Psoas muscle (tissue), 8 donors: ENCODE results near the gene PODXL. TPM values are rescaled to one million over a fixed set of nuclear protein-coding genes. Genes with fewer than 3 reads are reported as not detected.

ENCODE experiments used
- ATAC-seq, 4 donors: fragments of 200-7000 bp; cut with Tn5 transposase; one replicate each; pipeline ENCODE4 v1.9.1; 2020; ENCODE audit warnings: moderate library complexity in 3 of 4, mild to moderate bottlenecking in 2 of 4
- DNase-seq, 2 donors: peaks; one replicate each; pipeline ENCODE4 v3.0.0-alpha.2; 2020
- H3K27ac ChIP-seq: fragments of 200-600 bp; one replicate; pipeline ENCODE4 v1.8.0; 2022
- H3K27me3 ChIP-seq, 3 donors: fragments of 200-600 bp in 1 of 3; one replicate each; pipeline versions ENCODE4 v1.6.1 to v1.8.0; 2013 to 2022; ENCODE audit warnings: low read length in 2 of 3, mild to moderate bottlenecking in 2 of 3, moderate library complexity in 1 of 3; ENCODE audit not compliant: insufficient read depth in 3 of 3
- H3K36me3 ChIP-seq, 2 donors: fragments of 200-600 bp in 1 of 2; one replicate each; pipeline versions ENCODE4 v1.6.1 to v1.8.0; 2013 to 2022; ENCODE audit warnings: low read depth in 1 of 2, mild to moderate bottlenecking in 1 of 2, moderate library complexity in 1 of 2; ENCODE audit not compliant: insufficient read depth in 1 of 2
- H3K4me1 ChIP-seq: fragments of 200-600 bp; one replicate; pipeline ENCODE4 v1.8.0; 2022
- H3K4me3 ChIP-seq: fragments of 200-600 bp; one replicate; pipeline ENCODE4 v1.8.0; 2022; ENCODE audit warnings: mild to moderate bottlenecking
- H3K9me3 ChIP-seq: fragments of 200-600 bp; one replicate; pipeline ENCODE4 v1.8.0; 2022
- WGBS, 3 donors: extraction: QIAGEN DNeasy Blood & Tissue Kit; methylation state at CpG; one replicate each; pipeline versions ENCODE4 v1.1.6 to v1.1.7; 2013; 5-methylcytosine and 5-hydroxymethylcytosine counted together
- intact Hi-C, 2 donors: fragments of 100-400 bp; cut with DNase I; formaldehyde crosslinking; loops; one replicate each; pipeline versions ENCODE4 v1.11.0 to v1.14.2; 2022
- polyA plus RNA-seq, 3 donors: library from polyadenylated mRNA; stranded (reverse); fragments of 200-250 nt; gene quantifications; one replicate each; pipeline ENCODE4 v1.2.3, GENCODE V29; 2013
- total RNA-seq, 4 donors: library from RNA; stranded (reverse); fragmentation: NEBNext Ultra II Directional in 2 of 4; extraction: Animal tissue kit (Norgen Biotek cat#: 25700) in 2 of 4; gene quantifications; one replicate each; pipeline versions ENCODE4 v1.2.1 to v1.2.4, GENCODE V29; 2021 to 2023
- TF ChIP-seq, protein P1 (sequence below): fragments of 200-600 bp; IDR thresholded peaks from one replicate; pipeline ENCODE4 v1.8.0; 2022; ENCODE audit warnings: antibody characterized with exemption
- donor health status: healthy with polysubstance abuse.
- donor health status: DM: no; HTN: no; CAD: no; lungs with moderate emphysema.
- donor health status: Bipolar disorder and iron deficiency.
- donor health status: healthy.
- donor health status: DM: yes; HTN: yes; CAD: no.
- donor health status: DM: no; HTN: no; CAD: no.
- donor health status: DM: no; HTN: no; CAD: no.
- donor health status: DM: yes; HTN: yes; CAD: no.

The PODXL gene
- total and polyA plus RNA-seq, 7 donors: 9.0 to 46.8 (median 16.2) TPM

- no peak for DNase-seq
- ATAC-seq: no peak
- TF ChIP-seq, protein P1, sequence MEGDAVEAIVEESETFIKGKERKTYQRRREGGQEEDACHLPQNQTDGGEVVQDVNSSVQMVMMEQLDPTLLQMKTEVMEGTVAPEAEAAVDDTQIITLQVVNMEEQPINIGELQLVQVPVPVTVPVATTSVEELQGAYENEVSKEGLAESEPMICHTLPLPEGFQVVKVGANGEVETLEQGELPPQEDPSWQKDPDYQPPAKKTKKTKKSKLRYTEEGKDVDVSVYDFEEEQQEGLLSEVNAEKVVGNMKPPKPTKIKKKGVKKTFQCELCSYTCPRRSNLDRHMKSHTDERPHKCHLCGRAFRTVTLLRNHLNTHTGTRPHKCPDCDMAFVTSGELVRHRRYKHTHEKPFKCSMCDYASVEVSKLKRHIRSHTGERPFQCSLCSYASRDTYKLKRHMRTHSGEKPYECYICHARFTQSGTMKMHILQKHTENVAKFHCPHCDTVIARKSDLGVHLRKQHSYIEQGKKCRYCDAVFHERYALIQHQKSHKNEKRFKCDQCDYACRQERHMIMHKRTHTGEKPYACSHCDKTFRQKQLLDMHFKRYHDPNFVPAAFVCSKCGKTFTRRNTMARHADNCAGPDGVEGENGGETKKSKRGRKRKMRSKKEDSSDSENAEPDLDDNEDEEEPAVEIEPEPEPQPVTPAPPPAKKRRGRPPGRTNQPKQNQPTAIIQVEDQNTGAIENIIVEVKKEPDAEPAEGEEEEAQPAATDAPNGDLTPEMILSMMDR: no peak
- H3K36me3 ChIP-seq: no peaks in the 10 kb centered on the region
- intact Hi-C loops: no loop called here
- H3K27me3 ChIP-seq: no peaks in the 10 kb centered on the region
- H3K9me3 ChIP-seq: no peaks in the 10 kb centered on the region
- WGBS, 3 donors: 94 to 95% (median 95%) methylated on average over 4 of the region's 4 CpGs
- H3K4me1 ChIP-seq: no peaks in the 10 kb centered on the region
- no peak overlapping the region for H3K4me3 ChIP-seq
- no peak overlapping the region for H3K27ac ChIP-seq
Measured at GRCh38 chr7:131595699-131596098, 39.3 kb upstream of the PODXL start.

GRCh38 chr7:131591687-131592319, 35.4 kb upstream of the PODXL start:
- DNase-seq (no peak), ATAC-seq (no peak)
- Histone ChIP-seq H3K27me3 (no peaks in the 10 kb centered on the region), H3K27ac (no peak overlapping the region), H3K9me3 (no peaks in the 10 kb centered on the region), H3K4me3 (no peak overlapping the region), H3K36me3 (no peaks in the 10 kb centered on the region), H3K4me1 (no peaks in the 10 kb centered on the region)
- TF ChIP-seq, protein P1: no peak
- WGBS, 3 donors: 44 to 53% (median 49%) methylated on average over 10 of the region's 10 CpGs
- intact Hi-C loops: no loop called here

DNA sequence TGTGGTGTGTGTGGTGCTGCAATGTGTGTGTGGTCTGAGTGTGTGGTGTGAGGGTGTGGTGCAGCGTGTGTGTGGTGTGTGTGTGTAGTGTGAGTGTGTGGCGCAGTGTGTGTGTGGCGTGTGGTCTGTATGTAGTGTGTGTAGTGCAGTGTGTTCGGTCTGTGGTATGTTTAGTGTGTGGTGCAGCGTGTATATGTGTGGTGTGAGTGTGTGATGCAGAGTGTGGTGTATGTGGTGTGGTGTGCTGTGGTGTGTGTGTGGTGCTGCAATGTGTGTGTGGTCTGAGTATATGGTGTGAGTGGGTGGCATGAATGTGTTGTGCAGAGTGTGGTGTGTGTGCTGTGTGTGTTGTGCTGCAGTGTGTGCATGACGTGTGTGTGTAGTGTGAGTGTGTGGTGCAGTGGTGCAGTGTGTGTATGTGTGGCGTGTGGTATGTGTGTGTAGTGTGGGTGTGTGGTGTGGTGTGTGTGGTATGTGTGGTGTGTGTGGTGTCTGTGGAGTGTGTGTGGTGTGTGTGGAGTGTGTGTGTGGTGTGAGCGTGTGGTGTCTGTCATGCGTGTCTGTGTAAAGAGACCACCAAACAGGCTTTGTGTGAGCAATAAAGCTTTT, 31.0 kb upstream of the PODXL start:
- TF ChIP-seq, protein P1: no peak
- 90 to 98% (median 94%) methylated on average over 9 of the region's 9 CpGs for WGBS, 3 donors
- H3K36me3 ChIP-seq: no peaks in the 10 kb centered on the region
- ATAC-seq (peak in 1 of 4 donors; percentile 19), DNase-seq (no peak)
- no peak overlapping the region for H3K4me3 ChIP-seq
- H3K27me3 ChIP-seq: no peaks in the 10 kb centered on the region
- intact Hi-C loops: no loop called here
- no peaks in the 10 kb centered on the region for H3K9me3 ChIP-seq
- no peak overlapping the region for H3K27ac ChIP-seq
- peaks cover 1% of the 10 kb centered on the region for H3K4me1 ChIP-seq

GRCh38 chr7:131586759-131587158, 30.3 kb upstream of the PODXL start:
- ATAC-seq (no peak), DNase-seq (no peak)
- H3K4me3 ChIP-seq: no peak overlapping the region
- no peaks in the 10 kb centered on the region for H3K36me3 ChIP-seq
- no peak overlapping the region for H3K27ac ChIP-seq
- no peaks in the 10 kb centered on the region for H3K9me3 ChIP-seq
- TF ChIP-seq, protein P1: no peak
- peaks cover 7% of the 10 kb centered on the region for H3K4me1 ChIP-seq
- intact Hi-C loops: no loop called here
- no peaks in the 10 kb centered on the region for H3K27me3 ChIP-seq
- 81 to 85% (median 84%) methylated on average over 3 of the region's 3 CpGs for WGBS, 3 donors
